Measurements from ENCODE around the gene CSMD2.

GRCh38 chr1:33944846-33945245, 220.2 kb downstream of the CSMD2 start:
- TF ChIP-seq EZH2 (IDR thresholded peaks at IDR 0.05; ENCODE audit: borderline replicate concordance, low read depth, low read length, poor library complexity, severe bottlenecking): no peak
- TF ChIP-seq, protein P1, sequence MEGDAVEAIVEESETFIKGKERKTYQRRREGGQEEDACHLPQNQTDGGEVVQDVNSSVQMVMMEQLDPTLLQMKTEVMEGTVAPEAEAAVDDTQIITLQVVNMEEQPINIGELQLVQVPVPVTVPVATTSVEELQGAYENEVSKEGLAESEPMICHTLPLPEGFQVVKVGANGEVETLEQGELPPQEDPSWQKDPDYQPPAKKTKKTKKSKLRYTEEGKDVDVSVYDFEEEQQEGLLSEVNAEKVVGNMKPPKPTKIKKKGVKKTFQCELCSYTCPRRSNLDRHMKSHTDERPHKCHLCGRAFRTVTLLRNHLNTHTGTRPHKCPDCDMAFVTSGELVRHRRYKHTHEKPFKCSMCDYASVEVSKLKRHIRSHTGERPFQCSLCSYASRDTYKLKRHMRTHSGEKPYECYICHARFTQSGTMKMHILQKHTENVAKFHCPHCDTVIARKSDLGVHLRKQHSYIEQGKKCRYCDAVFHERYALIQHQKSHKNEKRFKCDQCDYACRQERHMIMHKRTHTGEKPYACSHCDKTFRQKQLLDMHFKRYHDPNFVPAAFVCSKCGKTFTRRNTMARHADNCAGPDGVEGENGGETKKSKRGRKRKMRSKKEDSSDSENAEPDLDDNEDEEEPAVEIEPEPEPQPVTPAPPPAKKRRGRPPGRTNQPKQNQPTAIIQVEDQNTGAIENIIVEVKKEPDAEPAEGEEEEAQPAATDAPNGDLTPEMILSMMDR (conservative IDR thresholded peaks at IDR 0.05; ENCODE audit: low read depth, low read length): no peak
